ENCODE results near the gene CERS6.

CERS6 gene

GRCh38 chr2:168712053-168712452 lies 256.0 kb downstream of the CERS6 start:
- no peak for DNase-seq

- no peak for DNase-seq
Observed at GRCh38 chr2:168713325-168713724, 257.3 kb downstream of the CERS6 start.

DNA sequence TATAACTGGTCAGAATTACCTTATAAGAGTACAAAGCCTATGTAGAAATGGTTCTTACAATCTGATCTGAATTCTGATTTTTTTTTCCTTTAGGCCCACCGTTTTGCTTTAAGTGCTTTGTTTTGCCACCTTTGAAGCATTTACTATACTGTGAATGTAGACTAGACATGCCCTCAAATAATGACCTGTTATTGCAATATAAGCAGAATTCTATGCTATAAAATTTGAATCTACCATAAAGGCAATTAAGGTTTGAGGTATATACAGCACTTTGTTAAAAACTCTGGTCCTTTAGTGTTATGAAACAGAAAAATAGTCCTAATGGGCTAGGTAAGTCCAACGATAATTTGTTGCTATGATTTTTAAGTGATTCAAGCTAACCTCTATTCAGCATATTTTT lies 259.8 kb downstream of the CERS6 start:
- DNase-seq, result no peak

DNA sequence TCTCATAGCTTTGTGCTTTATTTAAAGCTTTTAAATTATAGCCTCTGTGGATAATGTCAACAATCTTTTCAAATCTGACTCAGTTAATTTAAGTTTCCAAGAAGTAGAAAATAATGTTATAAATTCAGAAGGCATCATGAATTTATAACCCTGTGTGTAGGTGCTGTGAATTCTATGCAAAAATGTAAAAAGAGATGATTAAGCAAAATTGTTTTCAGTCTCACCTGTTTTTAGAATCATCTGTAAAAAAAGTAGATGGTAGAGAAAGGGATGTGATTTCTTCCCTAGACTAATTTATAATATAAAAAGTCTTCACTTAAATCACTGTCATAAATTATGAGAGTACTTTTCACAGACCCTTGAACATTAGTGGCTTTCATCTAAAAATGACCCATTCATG lies 260.8 kb downstream of the CERS6 start:
- DNase-seq, result no peak

GRCh38 chr2:168717790-168718502 lies 261.9 kb downstream of the CERS6 start:
- DNase-seq, result no peak

DNA sequence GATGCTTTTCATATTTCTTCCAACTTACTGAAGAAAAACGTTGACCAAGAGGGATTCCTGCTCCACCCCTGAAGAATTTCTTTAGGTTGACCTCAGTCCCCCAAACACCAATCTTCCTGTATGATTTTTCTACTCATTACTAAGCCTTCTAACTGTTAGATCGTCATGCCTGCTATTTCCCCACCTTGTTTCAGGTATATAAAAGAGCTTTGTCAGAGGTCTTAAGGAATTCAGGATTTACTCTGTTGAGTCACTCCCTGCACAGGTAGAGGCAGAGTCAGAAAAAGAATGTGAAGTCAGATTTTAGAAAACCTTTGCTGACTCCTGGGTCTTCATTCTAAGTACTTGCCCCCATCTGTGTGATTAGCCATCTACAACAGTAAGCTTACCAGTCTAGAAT lies 262.6 kb downstream of the CERS6 start:
- DNase-seq, result no peak

DNA sequence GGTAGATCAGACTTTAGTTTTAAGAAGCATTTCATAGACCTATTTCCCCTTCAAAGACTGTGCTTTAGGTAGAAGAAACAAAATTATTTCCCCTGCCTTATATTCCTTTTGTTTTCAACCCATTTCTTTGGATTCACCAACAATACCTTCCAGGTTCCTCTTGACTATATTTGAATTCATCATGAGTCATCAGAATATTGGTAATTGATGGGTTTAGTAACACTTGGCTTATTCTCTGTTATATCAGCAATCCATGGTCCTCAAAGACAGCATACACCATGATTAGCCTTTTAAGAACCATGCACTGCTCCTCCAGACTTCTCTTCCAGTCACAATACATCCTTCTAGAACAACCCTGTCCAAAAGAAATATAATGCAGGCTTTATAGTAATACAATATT lies 263.4 kb downstream of the CERS6 start:
- DNase-seq, result no peak

DNA sequence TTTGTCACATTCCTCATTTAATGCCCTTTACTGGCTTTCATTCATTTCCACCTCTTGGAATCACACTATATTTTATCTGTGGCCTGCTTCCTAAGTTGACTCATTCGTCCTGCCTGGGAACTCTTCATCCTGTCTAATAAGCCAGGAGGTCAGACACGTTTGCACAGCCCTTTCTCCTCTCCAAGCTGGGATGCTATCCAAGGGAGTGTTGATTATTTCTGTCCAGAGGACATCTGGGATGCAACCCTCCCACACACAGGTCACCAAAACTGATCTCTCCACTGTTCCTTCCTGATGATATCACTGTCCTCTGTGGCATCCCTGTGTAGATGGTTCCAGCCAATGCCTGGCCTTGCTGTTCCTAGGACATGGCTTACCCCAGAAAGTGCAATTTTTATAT lies 266.5 kb downstream of the CERS6 start:
- DNase-seq, result no peak

GRCh38 chr2:168723275-168723899 lies 267.3 kb downstream of the CERS6 start:
- no peak for DNase-seq

- DNase-seq, result no peak
Observed at GRCh38 chr2:168726375-168726774, 270.3 kb downstream of the CERS6 start.

DNA sequence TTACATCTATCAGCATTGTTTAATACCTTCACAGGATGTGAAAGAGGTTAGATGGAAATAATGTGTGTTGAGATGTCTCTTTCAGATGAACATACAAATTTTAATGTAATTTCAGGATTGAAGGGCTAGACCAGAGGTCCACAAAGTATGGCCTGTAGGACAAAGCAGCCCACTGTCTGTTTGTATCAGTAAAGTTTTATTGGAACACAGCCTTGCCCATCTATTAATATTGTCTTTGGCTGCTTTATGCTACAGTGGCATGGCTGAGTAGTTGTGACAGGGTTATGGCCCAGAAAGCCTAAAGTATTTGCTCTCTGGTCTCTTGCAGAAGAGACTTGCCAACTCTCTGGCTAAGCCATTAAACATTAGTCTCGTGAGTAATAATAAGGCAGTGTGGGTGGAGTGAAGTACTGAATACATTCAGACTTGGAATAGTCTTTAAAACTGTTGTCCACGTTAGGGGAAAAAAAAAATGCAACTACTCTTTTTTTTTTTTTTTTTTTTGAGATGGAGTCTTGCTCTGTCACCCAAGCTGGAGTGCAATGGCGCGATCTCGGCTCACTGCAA lies 271.9 kb downstream of the CERS6 start:
- DNase-seq, result no peak

DNA sequence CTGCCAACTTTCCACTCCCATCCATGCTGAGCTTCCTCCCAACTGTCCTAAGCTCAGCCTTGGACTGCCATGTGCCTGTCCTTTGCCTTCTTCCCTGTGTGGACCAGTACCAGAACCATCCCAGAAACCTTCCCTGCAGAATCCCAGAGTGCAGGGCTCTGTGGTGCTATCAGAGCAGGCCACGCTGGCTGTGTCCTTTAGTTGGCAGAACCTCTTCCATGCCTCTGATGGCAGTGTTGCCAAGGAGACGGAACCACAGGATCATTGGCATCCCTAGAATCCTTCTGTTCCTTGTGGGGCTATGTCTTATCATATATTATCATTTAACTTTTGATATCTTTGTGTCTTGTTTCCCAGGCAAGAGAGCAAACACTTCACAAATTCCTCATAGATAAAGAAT lies 273.4 kb downstream of the CERS6 start:
- no peak for DNase-seq

- DNase-seq, result no peak
Observed at GRCh38 chr2:168730344-168730743, 274.3 kb downstream of the CERS6 start.

- DNase-seq, result no peak
Observed at GRCh38 chr2:168731002-168731401, 274.9 kb downstream of the CERS6 start.

GRCh38 chr2:168731616-168732015 lies 275.5 kb downstream of the CERS6 start:
- no peak for DNase-seq

DNA sequence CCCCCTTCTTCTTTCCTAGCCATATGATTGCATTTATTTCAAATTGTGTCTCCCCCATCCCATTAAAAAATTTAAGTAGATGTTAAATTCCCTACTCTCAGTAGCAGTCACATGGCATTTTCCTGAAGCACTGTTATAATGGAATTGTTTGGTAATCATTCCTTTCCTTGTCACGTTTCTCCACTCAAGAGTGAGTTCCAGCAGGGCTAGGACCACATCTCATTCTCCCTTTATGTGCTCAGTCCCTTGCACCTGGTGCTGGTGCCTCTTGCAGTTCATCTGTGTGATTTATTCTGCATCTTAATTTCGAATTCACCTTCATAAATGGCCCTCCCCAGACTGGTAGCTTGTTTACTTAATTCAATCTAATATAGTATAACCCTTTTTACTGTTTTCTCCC lies 276.0 kb downstream of the CERS6 start:
- DNase-seq, result no peak

DNA sequence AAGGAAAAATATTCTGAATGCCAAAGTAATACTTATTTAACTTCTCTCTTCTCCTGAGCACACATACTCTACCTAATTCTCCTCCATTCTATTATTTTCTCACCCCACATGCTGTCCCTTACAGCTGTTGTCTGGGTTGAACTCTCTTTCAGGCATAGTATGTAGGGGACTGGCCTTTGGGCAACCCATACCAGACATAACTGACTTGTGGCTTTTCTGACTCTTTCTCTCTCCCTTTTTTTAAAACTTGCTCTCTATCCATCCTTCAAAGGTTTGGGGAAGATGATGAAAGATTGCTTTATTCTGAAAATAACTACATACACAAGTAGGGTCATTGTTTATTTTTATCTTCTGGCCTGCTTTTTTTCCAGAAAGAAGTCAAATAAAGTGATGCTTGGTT lies 276.4 kb downstream of the CERS6 start:
- DNase-seq, result no peak

DNA sequence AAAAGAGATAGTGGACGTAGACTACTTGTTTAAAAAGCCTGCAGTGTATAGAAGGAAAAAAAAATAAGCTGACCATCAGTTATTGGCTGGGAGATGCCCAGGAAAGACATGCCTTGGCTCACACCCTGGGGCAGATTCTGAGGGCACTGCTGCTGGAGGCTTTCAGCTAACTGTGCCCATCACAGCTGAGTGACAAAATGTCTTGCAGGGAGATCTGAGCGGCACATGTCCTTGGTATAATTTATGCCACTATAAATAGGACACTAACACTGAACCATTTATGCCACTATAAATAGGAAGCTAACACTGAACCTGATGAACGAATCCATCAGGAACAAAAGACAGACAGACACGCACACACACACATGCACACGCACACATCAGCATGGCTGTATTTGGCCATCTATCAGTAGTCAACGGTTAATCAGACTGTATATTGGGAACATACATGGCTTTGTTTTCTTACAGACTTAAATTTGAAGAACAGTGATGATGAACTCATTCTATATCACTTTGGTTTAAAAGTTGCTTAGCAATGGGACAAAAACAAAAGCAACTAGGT lies 278.2 kb downstream of the CERS6 start:
- DNase-seq, result no peak

DNA sequence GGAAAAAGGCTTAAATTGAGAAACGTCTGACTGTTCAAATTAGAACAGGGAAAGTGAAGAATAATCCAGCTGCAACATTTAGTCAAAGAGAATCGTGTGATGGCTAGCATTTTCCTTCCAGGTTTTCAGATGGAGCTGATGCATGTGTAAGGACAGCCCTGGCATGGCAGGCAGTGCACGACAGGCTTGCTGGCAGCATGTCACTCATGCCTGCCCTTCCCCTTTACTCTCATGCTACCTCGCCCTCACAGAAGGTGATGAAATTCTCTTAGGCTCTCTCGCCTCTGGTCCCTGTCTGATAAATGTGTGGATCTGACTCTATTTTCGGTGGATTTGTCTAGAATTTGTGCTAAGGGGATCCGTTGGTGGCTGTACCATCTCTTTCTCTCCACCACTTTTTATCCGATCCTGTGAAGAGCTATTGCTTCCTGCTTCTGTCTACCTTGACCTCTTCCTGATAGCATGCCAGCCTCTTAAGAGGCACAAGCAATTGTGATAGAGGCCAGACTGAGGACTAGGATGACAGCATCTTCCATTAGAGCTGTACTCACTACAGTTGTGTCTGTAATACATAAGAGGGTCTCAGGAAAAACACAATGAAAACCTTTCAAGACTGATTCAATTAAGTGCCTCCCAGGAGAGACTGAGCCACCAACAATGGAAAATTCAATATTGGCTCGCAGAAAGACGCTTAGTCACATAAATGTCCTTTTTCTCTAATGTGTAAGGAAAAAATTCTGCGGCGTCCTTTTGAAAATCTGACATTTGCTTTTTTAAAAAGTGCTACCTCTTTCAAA lies 280.8 kb downstream of the CERS6 start:
- DNase-seq, result no peak

GRCh38 chr2:168738062-168738461 lies 282.0 kb downstream of the CERS6 start:
- no peak for DNase-seq

DNA sequence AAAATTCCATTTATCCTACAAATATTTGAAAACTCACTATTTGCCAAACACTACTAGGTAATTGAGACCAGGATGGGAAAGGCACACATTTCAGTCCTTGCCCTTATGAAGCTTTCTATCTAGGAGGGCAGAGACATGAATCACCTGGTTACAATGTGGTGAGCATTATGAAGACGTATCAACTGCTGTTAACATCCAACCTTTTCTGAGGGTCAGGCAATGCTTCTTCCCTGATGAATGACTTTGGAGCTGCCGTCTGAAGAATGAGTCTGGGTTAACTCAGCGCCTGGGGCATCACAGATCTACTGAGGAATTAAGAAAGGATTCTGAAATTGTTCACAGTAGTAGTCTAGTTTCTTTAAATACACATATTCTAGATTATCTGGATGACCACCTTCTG lies 284.3 kb downstream of the CERS6 start:
- no peak for DNase-seq

DNA sequence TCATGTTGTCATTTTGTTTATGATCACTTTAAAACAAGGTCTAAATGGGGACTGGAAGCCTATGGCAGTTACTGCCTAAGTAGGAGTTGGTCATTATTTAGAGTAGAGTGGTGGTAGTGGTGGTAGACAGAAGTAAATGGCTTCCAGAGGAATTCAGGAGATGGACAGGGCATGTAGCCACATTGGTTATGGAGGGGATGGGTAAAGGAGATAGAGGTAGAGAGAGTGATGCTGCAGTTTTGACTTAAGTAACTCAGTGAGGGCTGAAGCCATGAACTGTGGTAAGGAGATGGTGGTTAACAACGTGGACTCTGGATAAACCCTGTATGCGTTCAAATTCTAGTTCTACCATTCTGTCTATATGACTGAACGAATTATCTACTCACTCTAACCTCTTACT lies 284.7 kb downstream of the CERS6 start:
- no peak for DNase-seq

GRCh38 chr2:168742258-168742932 lies 286.3 kb downstream of the CERS6 start:
- DNase-seq, result no peak
